B cell (primary cell): ENCODE measurements around the gene SLC13A1. TPM values are rescaled to one million over a fixed set of nuclear protein-coding genes. Genes with fewer than 3 reads are reported as not detected.

Experiments
- ATAC-seq: fragments of 200-7000 bp; cut with Tn5 transposase; one replicate; pipeline ENCODE4 v1.10.0; 2021; ENCODE audit warnings: low read depth, mild to moderate bottlenecking, moderate number of reproducible peaks, moderate library complexity
- CTCF ChIA-PET: fragments of 350-600 bp; sonication (Branson Sonifier 250); formaldehyde crosslinking; loops from one replicate; lab custom pipeline; 2021; ENCODE audit warnings: antibody characterized with exemption, inconsistent platforms; lab: Charles Lee
- POLR2A ChIA-PET: fragments of 350-600 bp; sonication (Branson Sonifier 250); formaldehyde crosslinking; loops from one replicate; lab custom pipeline; 2021; ENCODE audit warnings: antibody characterized with exemption; lab: Charles Lee
- DNase-seq: peaks from one replicate; pipeline ENCODE4 v3.0.0; 2013
- H2AFZ ChIP-seq: 2 replicates; pipeline ENCODE4 v1.6.1; 2012; ENCODE audit warnings: mild to moderate bottlenecking, low read depth, low read length; ENCODE audit not compliant: insufficient read depth, poor library complexity, severe bottlenecking
- H3K27ac ChIP-seq, 2 donors: 1 replicate in 1 of 2; 2 replicates in 1 of 2; pipeline ENCODE4 v1.5.1; 2012 to 2013; ENCODE audit warnings: low read length in 2 of 2, mild to moderate bottlenecking in 2 of 2, moderate library complexity in 1 of 2
- H3K27me3 ChIP-seq, 4 experiments: fragments of 200-600 bp in 1 of 4; sonication (generic) in 1 of 4; replicated peaks in 1 of 4; 1 replicate in 2 of 4; 2 replicates in 2 of 4; pipeline versions ENCODE4 v1.6.1 to v1.7.0; 2013 to 2016; ENCODE audit warnings: low read length in 3 of 4, mild to moderate bottlenecking in 2 of 4, mixed read lengths in 1 of 4, moderate library complexity in 1 of 4; ENCODE audit not compliant: insufficient read depth in 4 of 4, control insufficient read depth in 3 of 4; ENCODE audit errors: control extremely low read depth in 1 of 4
- H3K36me3 ChIP-seq, 2 experiments: replicated peaks in 1 of 2; 1 replicate in 1 of 2; 2 replicates in 1 of 2; pipeline versions ENCODE4 v1.6.1 to v1.7.1; 2013; ENCODE audit warnings: low read length in 1 of 2; ENCODE audit not compliant: insufficient read depth in 2 of 2, control insufficient read depth in 1 of 2; ENCODE audit errors: control extremely low read depth in 1 of 2, extremely low read depth in 1 of 2
- H3K4me1 ChIP-seq, 2 donors: fragments of 200-600 bp in 1 of 2; sonication (generic) in 1 of 2; 1 replicate in 1 of 2; 2 replicates in 1 of 2; pipeline versions ENCODE4 v1.5.1 to v1.6.1; 2013 to 2017; ENCODE audit warnings: low read length in 2 of 2; ENCODE audit not compliant: control insufficient read depth in 2 of 2, insufficient read depth in 2 of 2
- H3K4me2 ChIP-seq: replicated peaks from 2 replicates; pipeline ENCODE3; 2012; ENCODE audit warnings: mild to moderate bottlenecking, low read depth, low read length; ENCODE audit not compliant: poor library complexity, severe bottlenecking
- H3K4me3 ChIP-seq, 5 experiments: fragments of 200-600 bp in 1 of 5; sonication (generic) in 1 of 5; 1 replicate in 3 of 5; 2 replicates in 2 of 5; pipeline versions ENCODE4 v1.5.1 to v1.7.0; 2011 to 2016; ENCODE audit warnings: low read length in 4 of 5, mild to moderate bottlenecking in 4 of 5, low read depth in 2 of 5, control low read depth in 1 of 5, moderate library complexity in 1 of 5; ENCODE audit not compliant: insufficient read depth in 1 of 5; ENCODE audit errors: control extremely low read depth in 1 of 5, extremely low read depth in 1 of 5
- H3K79me2 ChIP-seq: fragments of 200-600 bp; sonication (generic); one replicate; pipeline ENCODE4 v1.6.0; 2016; ENCODE audit warnings: low read length; ENCODE audit not compliant: control insufficient read depth, insufficient read depth
- H3K9ac ChIP-seq: fragments of 200-600 bp; sonication (generic); 2 replicates; pipeline ENCODE4 v1.6.1; 2017; ENCODE audit warnings: mild to moderate bottlenecking, low read length, moderate library complexity
- H3K9me3 ChIP-seq, 3 donors: one replicate each; pipeline versions ENCODE4 v1.6.1 to v1.7.1; 2013; ENCODE audit warnings: low read length in 2 of 3; ENCODE audit not compliant: control insufficient read depth in 2 of 3, insufficient read depth in 1 of 3; ENCODE audit errors: control extremely low read depth in 1 of 3
- H4K20me1 ChIP-seq: 2 replicates; pipeline ENCODE4 v1.6.0; 2012; ENCODE audit warnings: mild to moderate bottlenecking, low read length; ENCODE audit not compliant: insufficient read depth, control insufficient read depth, poor library complexity, severe bottlenecking
- H3K27ac Mint-ChIP-seq: one replicate; pipeline ENCODE4 v1.8.0; 2021; ENCODE audit warnings: mixed read lengths
- H3K27me3 Mint-ChIP-seq: one replicate; pipeline ENCODE4 v1.8.0; 2021; ENCODE audit warnings: mixed read lengths
- H3K4me1 Mint-ChIP-seq: one replicate; pipeline ENCODE4 v1.8.0; 2021; ENCODE audit warnings: mixed read lengths
- H3K4me3 Mint-ChIP-seq: one replicate; pipeline ENCODE4 v1.8.0; 2021; ENCODE audit warnings: mixed read lengths
- H3K9me3 Mint-ChIP-seq: one replicate; pipeline ENCODE4 v1.8.0; 2022; ENCODE audit warnings: mixed read lengths; ENCODE audit not compliant: insufficient read depth
- CTCF ChIP-seq: fragments of 200-600 bp; IDR thresholded peaks from one replicate; pipeline ENCODE4 v1.8.0; 2022; ENCODE audit warnings: antibody characterized with exemption, mild to moderate bottlenecking
- EZH2 ChIP-seq: IDR thresholded peaks from 2 replicates; pipeline ENCODE4 v1.6.1; 2012; ENCODE audit warnings: borderline replicate concordance, low read depth, mild to moderate bottlenecking, moderate library complexity, low read length; ENCODE audit not compliant: insufficient read depth, poor library complexity, severe bottlenecking
- WGBS: methylation state at CpG from one replicate; pipeline ENCODE4 v1.1.5; 2013; ENCODE audit warnings: missing lambda C conversion rate; ENCODE audit not compliant: insufficient coverage; 5-methylcytosine and 5-hydroxymethylcytosine counted together
- intact Hi-C: fragments of 100-400 bp; cut with micrococcal nuclease; formaldehyde crosslinking; loops from one replicate; pipeline ENCODE4 v1.10.0; 2022
- polyA plus RNA-seq: library from polyadenylated mRNA; depleted of rRNA; stranded (reverse); fragments of >200 nt; gene quantifications from 2 replicates; pipeline ENCODE4 v1.2.3, GENCODE V29; 2012
- total RNA-seq, 2 donors: library from RNA; stranded (reverse); fragments of 120-200 nt in 1 of 2; gene quantifications; 1 replicate in 1 of 2; 2 replicates in 1 of 2; pipeline versions ENCODE4 v1.2.3 to v1.2.4, GENCODE V29; 2013 to 2022

SLC13A1 gene
- total and polyA plus RNA-seq, 2 donors (not counting 1 experiment from before 2014, with no cell fraction given), result not detected

- no peaks in the 10 kb centered on the region for H3K27me3 Mint-ChIP-seq
- TF ChIP-seq EZH2 (no peak), CTCF (no peak)
- Histone ChIP-seq H3K4me2 (no peak overlapping the region), H3K79me2 (no peaks in the 10 kb centered on the region), H3K4me3 (no peak overlapping the region), H3K9me3 (no peaks in the 10 kb centered on the region), H3K9ac (no peak overlapping the region), H3K4me1 (no peaks in the 10 kb centered on the region), H3K36me3 (no peaks in the 10 kb centered on the region), H3K27me3 (no peaks in the 10 kb centered on the region), H2AFZ (no peak overlapping the region), H4K20me1 (no peaks in the 10 kb centered on the region), H3K27ac (no peak overlapping the region)
- no peak overlapping the region for H3K27ac Mint-ChIP-seq
- no peaks in the 10 kb centered on the region for H3K9me3 Mint-ChIP-seq
- no peak overlapping the region for H3K4me3 Mint-ChIP-seq
- POLR2A ChIA-PET, result no interaction called here
- WGBS, result no CpG with 5 or more reads among the region's 1 CpG
- ATAC-seq (no peak), DNase-seq (no peak)
- intact Hi-C loops, result no loop called here
- CTCF ChIA-PET, result no interaction called here
- H3K4me1 Mint-ChIP-seq, result no peaks in the 10 kb centered on the region
These were observed 63.8 kb downstream of the SLC13A1 start for GRCh38 chr7:123135960-123136359.

GRCh38 chr7:123133924-123134323, 65.8 kb downstream of the SLC13A1 start:
- Mint-ChIP-seq H3K4me1 (no peaks in the 10 kb centered on the region), H3K27ac (no peak overlapping the region), H3K9me3 (no peaks in the 10 kb centered on the region), H3K27me3 (no peaks in the 10 kb centered on the region), H3K4me3 (no peak overlapping the region)
- Histone ChIP-seq H3K4me2 (no peak overlapping the region), H3K4me1 (no peaks in the 10 kb centered on the region), H3K9me3 (no peaks in the 10 kb centered on the region), H3K9ac (no peak overlapping the region), H3K79me2 (no peaks in the 10 kb centered on the region), H3K36me3 (no peaks in the 10 kb centered on the region), H4K20me1 (no peaks in the 10 kb centered on the region), H3K4me3 (no peak overlapping the region), H3K27me3 (no peaks in the 10 kb centered on the region), H2AFZ (no peak overlapping the region), H3K27ac (no peak overlapping the region)
- ChIA-PET POLR2A (no interaction called here), CTCF (no interaction called here)
- ATAC-seq (no peak), DNase-seq (no peak)
- intact Hi-C loops, result no loop called here
- no CpG with 5 or more reads among the region's 5 CpGs for WGBS
- TF ChIP-seq CTCF, result no peak
- no peak for TF ChIP-seq EZH2
